CD14-positive monocyte (primary cell): ENCODE data around the gene PKIB. TPM values are rescaled to one million over a fixed set of nuclear protein-coding genes. Genes with fewer than 3 reads are reported as not detected.
A peak's percentile ranks its signal among the peaks of the same experiment; 100 is the strongest.

Experiments used
- DNase-seq, 3 donors: peaks; one replicate each; pipeline ENCODE4 v3.0.0-alpha.2; 2011 to 2022
- H2AFZ ChIP-seq: 2 replicates; pipeline ENCODE4 v1.6.0; 2012; ENCODE audit warnings: mild to moderate bottlenecking, low read depth, low read length, inconsistent platforms; ENCODE audit not compliant: insufficient read depth, poor library complexity, severe bottlenecking
- H3K27ac ChIP-seq, 2 donors: 1 replicate in 1 of 2; 2 replicates in 1 of 2; pipeline ENCODE4 v1.5.1; 2012 to 2013; ENCODE audit warnings: low read length in 2 of 2, control low read depth in 1 of 2, inconsistent platforms in 1 of 2, low read depth in 1 of 2, mild to moderate bottlenecking in 1 of 2
- H3K27me3 ChIP-seq, 2 donors: one replicate each; pipeline versions ENCODE4 v1.6.0 to v1.6.1; 2011 to 2013; ENCODE audit warnings: low read length in 2 of 2; ENCODE audit not compliant: control insufficient read depth in 2 of 2, insufficient read depth in 2 of 2
- H3K36me3 ChIP-seq, 2 donors: replicated peaks in 1 of 2; 1 replicate in 1 of 2; 2 replicates in 1 of 2; pipeline versions ENCODE4 v1.5.1 to v1.6.1; 2012 to 2013; ENCODE audit warnings: low read length in 2 of 2, control low read depth in 1 of 2, inconsistent platforms in 1 of 2, mild to moderate bottlenecking in 1 of 2; ENCODE audit not compliant: insufficient read depth in 2 of 2, control insufficient read depth in 1 of 2
- H3K4me1 ChIP-seq, 2 donors: 1 replicate in 1 of 2; 2 replicates in 1 of 2; pipeline versions ENCODE4 v1.5.1 to v1.6.1; 2012 to 2013; ENCODE audit warnings: low read length in 2 of 2, control low read depth in 1 of 2, inconsistent platforms in 1 of 2, mild to moderate bottlenecking in 1 of 2, moderate library complexity in 1 of 2; ENCODE audit not compliant: insufficient read depth in 2 of 2, control insufficient read depth in 1 of 2
- H3K4me2 ChIP-seq: replicated peaks from 2 replicates; pipeline ENCODE3; 2012; ENCODE audit warnings: low read length, moderate library complexity, mild to moderate bottlenecking; ENCODE audit not compliant: poor library complexity, severe bottlenecking; ENCODE audit errors: extremely low read depth
- H3K4me3 ChIP-seq, 3 experiments: fragments of 200-600 bp in 1 of 3; sonication (generic) in 1 of 3; replicated peaks in 1 of 3; 1 replicate in 2 of 3; 2 replicates in 1 of 3; pipeline ENCODE4 v1.5.1; 2011 to 2013; ENCODE audit warnings: low read length in 3 of 3, mild to moderate bottlenecking in 3 of 3, control low read depth in 2 of 3, low read depth in 2 of 3, inconsistent platforms in 1 of 3, moderate library complexity in 1 of 3
- H3K79me2 ChIP-seq: 2 replicates; pipeline ENCODE4 v1.6.0; 2012; ENCODE audit warnings: mild to moderate bottlenecking, control low read depth, inconsistent platforms, low read length, moderate library complexity; ENCODE audit not compliant: insufficient read depth
- H3K9ac ChIP-seq: 2 replicates; pipeline ENCODE4 v1.6.0; 2017; ENCODE audit warnings: low read length, mild to moderate bottlenecking; ENCODE audit not compliant: insufficient read depth, poor library complexity, severe bottlenecking
- H3K9me3 ChIP-seq, 2 donors: replicated peaks in 1 of 2; 1 replicate in 1 of 2; 2 replicates in 1 of 2; pipeline versions ENCODE4 v1.5.1 to v1.6.1; 2012 to 2013; ENCODE audit warnings: low read length in 2 of 2, control low read depth in 1 of 2; ENCODE audit not compliant: control insufficient read depth in 1 of 2, insufficient read depth in 1 of 2
- H4K20me1 ChIP-seq: 2 replicates; pipeline ENCODE4 v1.6.0; 2012; ENCODE audit warnings: mild to moderate bottlenecking, low read length, control low read depth, moderate library complexity; ENCODE audit not compliant: insufficient read depth
- H3K27ac Mint-ChIP-seq, 7 donors: one replicate each; pipeline ENCODE4 v1.8.0; 2020; ENCODE audit warnings: mild to moderate bottlenecking in 7 of 7, mixed read lengths in 7 of 7, moderate library complexity in 6 of 7, inconsistent platforms in 2 of 7
- H3K27me3 Mint-ChIP-seq, 3 donors: one replicate each; pipeline ENCODE4 v1.8.0; 2021 to 2022; ENCODE audit warnings: low read depth in 3 of 3, mild to moderate bottlenecking in 3 of 3, mixed read lengths in 3 of 3, moderate library complexity in 3 of 3, inconsistent platforms in 1 of 3
- H3K36me3 Mint-ChIP-seq, 2 donors: one replicate each; pipeline ENCODE4 v1.8.0; 2020; ENCODE audit warnings: mixed read lengths in 2 of 2, inconsistent platforms in 1 of 2, mild to moderate bottlenecking in 1 of 2
- H3K4me1 Mint-ChIP-seq: one replicate; pipeline ENCODE4 v1.8.0; 2020; ENCODE audit warnings: mild to moderate bottlenecking, mixed read lengths
- H3K4me3 Mint-ChIP-seq, 2 donors: one replicate each; pipeline ENCODE4 v1.8.0; 2020; ENCODE audit warnings: mild to moderate bottlenecking in 2 of 2, mixed read lengths in 2 of 2, moderate library complexity in 1 of 2
- H3K9me3 Mint-ChIP-seq, 7 donors: one replicate each; pipeline ENCODE4 v1.8.0; 2020 to 2022; ENCODE audit warnings: mixed read lengths in 7 of 7, mild to moderate bottlenecking in 6 of 7, moderate library complexity in 6 of 7, inconsistent platforms in 2 of 7
- CTCF ChIP-seq: fragments of 200-600 bp; IDR thresholded peaks from one replicate; pipeline ENCODE4 v1.8.0; 2022; ENCODE audit warnings: antibody characterized with exemption, mild to moderate bottlenecking
- WGBS: methylation state at CpG from one replicate; pipeline ENCODE4 v1.1.5; 2013; ENCODE audit warnings: missing lambda C conversion rate; ENCODE audit not compliant: insufficient coverage; 5-methylcytosine and 5-hydroxymethylcytosine counted together
- intact Hi-C, 2 donors: fragments of 100-400 bp; cut with micrococcal nuclease; formaldehyde crosslinking; loops; one replicate each; pipeline versions ENCODE4 v1.15.0 to v1.15.1; 2023
- polyA plus RNA-seq, 3 donors: library from polyadenylated mRNA; depleted of rRNA in 1 of 3; unstranded in 2 of 3; stranded (reverse) in 1 of 3; fragments of 300-500 nt in 2 of 3; fragments of >200 nt in 1 of 3; fragmentation: Illumina TruSeq in 2 of 3; gene quantifications; 1 replicate in 2 of 3; 2 replicates in 1 of 3; pipeline ENCODE4 v1.2.3, GENCODE V29; 2012 to 2021

The PKIB gene
- polyA plus RNA-seq, 3 donors, result 1.3 to 2.0 (median 1.4) TPM

- Mint-ChIP-seq H3K4me3 (peak overlapping the region in 1 of 2 donors; percentile 44), H3K4me1 (peaks cover 4% of the 10 kb centered on the region), H3K27me3 (peaks cover 12 to 18% (median 12%) of the 10 kb centered on the region in 3 donors), H3K27ac (no peak overlapping the region), H3K36me3 (no peaks in the 10 kb centered on the region), H3K9me3 (no peaks in the 10 kb centered on the region)
- no peak overlapping the region for H3K27ac ChIP-seq
- intact Hi-C loops, result loop anchor here (5.0 to 10.0 kb wide), 2 partner anchors 103 to 580 kb away; no protein-coding TSS in a partner anchor
- 87% methylated on average over 6 of the region's 10 CpGs for WGBS
- H3K27me3 ChIP-seq, result peaks cover 4 to 7% of the 10 kb centered on the region in 2 donors
- H3K9ac ChIP-seq, result no peak overlapping the region
- H2AFZ ChIP-seq, result no peak overlapping the region
- H3K36me3 ChIP-seq, result no peaks in the 10 kb centered on the region
- no peaks in the 10 kb centered on the region for H3K79me2 ChIP-seq
- H3K4me2 ChIP-seq, result no peak overlapping the region
- H4K20me1 ChIP-seq, result no peaks in the 10 kb centered on the region
- no peak for TF ChIP-seq CTCF
- no peak overlapping the region for H3K4me3 ChIP-seq
- H3K9me3 ChIP-seq, result no peaks in the 10 kb centered on the region
- no peak for DNase-seq
- H3K4me1 ChIP-seq, result no peaks in the 10 kb centered on the region
Measured at GRCh38 chr6:122734529-122735395, 124.6 kb downstream of the PKIB start.

GRCh38 chr6:122735582-122735981, 125.4 kb downstream of the PKIB start:
- no peak overlapping the region for H3K4me3 Mint-ChIP-seq
- TF ChIP-seq CTCF, result no peak
- H3K36me3 Mint-ChIP-seq, result no peaks in the 10 kb centered on the region
- Histone ChIP-seq H3K4me3 (no peak overlapping the region), H3K9me3 (no peaks in the 10 kb centered on the region), H3K36me3 (no peaks in the 10 kb centered on the region), H3K9ac (no peak overlapping the region), H3K27ac (no peak overlapping the region), H3K4me2 (no peak overlapping the region), H3K79me2 (no peaks in the 10 kb centered on the region), H4K20me1 (no peaks in the 10 kb centered on the region), H3K27me3 (peaks cover 4 to 7% of the 10 kb centered on the region in 2 donors), H2AFZ (no peak overlapping the region), H3K4me1 (no peaks in the 10 kb centered on the region)
- no peak overlapping the region for H3K27ac Mint-ChIP-seq
- intact Hi-C loops, result loop anchor here in 1 of 2 donors (10.0 kb wide), 1 partner anchor 579 kb away; no protein-coding TSS in a partner anchor
- H3K27me3 Mint-ChIP-seq, result peaks cover 12 to 18% (median 12%) of the 10 kb centered on the region in 3 donors
- no peaks in the 10 kb centered on the region for H3K9me3 Mint-ChIP-seq
- peaks cover 4% of the 10 kb centered on the region for H3K4me1 Mint-ChIP-seq
- DNase-seq, result no peak
- WGBS, result 71% methylated on average over 1 of the region's 4 CpGs
